ENCODE results near the gene GRAP2. TPM values are rescaled to one million over a fixed set of nuclear protein-coding genes. Genes with fewer than 3 reads are reported as not detected.
"Not testable (repeated sequence)": the region's sequence is repeated elsewhere in the genome, so short reads cannot be mapped to it uniquely, and the experiment has no call there.

Gene GRAP2
- polyA plus RNA-seq, 1 of the 3 experiments (the other 2 are of a cell fraction): 0.13 TPM

DNA sequence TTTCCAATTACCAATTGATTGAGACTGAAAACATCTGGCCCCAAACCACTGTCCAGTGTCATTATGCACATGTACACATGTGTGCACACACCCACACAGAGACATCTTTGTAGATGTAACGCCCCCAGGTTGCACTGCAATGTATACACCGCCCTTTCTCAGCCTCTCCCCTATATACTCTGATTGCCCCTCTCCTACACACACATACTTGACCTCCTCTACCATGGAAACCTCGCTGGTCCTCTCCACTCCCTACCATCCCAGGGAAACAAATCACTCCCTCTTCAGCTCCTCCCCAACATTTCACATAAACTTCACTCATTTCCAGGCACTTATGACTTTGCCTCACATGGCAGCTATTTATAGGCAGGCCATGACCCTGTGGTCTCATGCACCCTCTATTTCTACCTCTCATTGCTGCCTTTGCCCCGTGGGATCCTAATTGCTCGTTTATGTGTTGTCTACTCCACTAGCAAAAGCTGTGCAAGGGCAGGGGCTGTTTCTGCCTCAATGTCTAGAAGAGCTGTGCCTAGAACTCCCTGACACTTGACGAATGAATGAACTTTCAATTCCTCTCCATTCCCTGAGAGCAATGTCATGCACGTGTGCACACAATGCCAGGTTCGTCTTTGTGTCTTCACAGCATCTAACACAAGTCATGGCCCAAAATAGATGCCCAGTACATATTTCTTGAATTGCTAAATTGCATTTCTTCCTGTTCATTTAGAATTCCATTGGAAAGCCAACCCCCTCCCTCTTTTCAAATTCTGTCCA lies 49.3 kb downstream of the GRAP2 start:
- Histone ChIP-seq H3K4me3 (ENCODE audit: low read depth in 2 of 2, low read length in 1 of 2) (no peak overlapping the region), H2AFZ (ENCODE audit: low read depth) (no peak overlapping the region), H3K9ac (no peak overlapping the region), H3K4me1 (ENCODE audit: control insufficient read depth in 1 of 2, insufficient read depth in 2 of 2, low read depth in 1 of 2, low read length in 1 of 2) (peaks cover 0 to 6% of the 10 kb centered on the region in 2 experiments; a peak in 1 of 4 replicates), H3F3A (replicated peaks; ENCODE audit: insufficient read depth) (no peaks in the 10 kb centered on the region), H3K79me2 (ENCODE audit: insufficient read depth) (no peaks in the 10 kb centered on the region), H3K36me3 (replicated peaks in 1 of 2; ENCODE audit: control insufficient read depth in 1 of 2, insufficient read depth in 2 of 2, low read length in 1 of 2) (no peaks in the 10 kb centered on the region), H3K9me3 (no peaks in the 10 kb centered on the region), H3K9me2 (no peaks in the 10 kb centered on the region), H3K27ac (ENCODE audit: low read depth in 2 of 2, low read length in 1 of 2) (no peak overlapping the region), H3K27me3 (ENCODE audit: insufficient read depth) (no peaks in the 10 kb centered on the region), H4K20me1 (ENCODE audit: insufficient read depth) (no peaks in the 10 kb centered on the region), H3K4me2 (no peak overlapping the region)
- no peak for DNase-seq
- CTCF ChIA-PET: no interaction called here
- TF ChIP-seq, protein P1, sequence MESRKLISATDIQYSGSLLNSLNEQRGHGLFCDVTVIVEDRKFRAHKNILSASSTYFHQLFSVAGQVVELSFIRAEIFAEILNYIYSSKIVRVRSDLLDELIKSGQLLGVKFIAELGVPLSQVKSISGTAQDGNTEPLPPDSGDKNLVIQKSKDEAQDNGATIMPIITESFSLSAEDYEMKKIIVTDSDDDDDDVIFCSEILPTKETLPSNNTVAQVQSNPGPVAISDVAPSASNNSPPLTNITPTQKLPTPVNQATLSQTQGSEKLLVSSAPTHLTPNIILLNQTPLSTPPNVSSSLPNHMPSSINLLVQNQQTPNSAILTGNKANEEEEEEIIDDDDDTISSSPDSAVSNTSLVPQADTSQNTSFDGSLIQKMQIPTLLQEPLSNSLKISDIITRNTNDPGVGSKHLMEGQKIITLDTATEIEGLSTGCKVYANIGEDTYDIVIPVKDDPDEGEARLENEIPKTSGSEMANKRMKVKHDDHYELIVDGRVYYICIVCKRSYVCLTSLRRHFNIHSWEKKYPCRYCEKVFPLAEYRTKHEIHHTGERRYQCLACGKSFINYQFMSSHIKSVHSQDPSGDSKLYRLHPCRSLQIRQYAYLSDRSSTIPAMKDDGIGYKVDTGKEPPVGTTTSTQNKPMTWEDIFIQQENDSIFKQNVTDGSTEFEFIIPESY (IDR thresholded peaks at IDR 0.05; ENCODE audit: borderline replicate concordance, low read depth): no peak
- TF ChIP-seq RAD21 (IDR thresholded peaks at IDR 0.05; ENCODE audit: low read length): no peak
- no peak for TF ChIP-seq ELF1 (IDR thresholded peaks at IDR 0.05)
- no peak for TF ChIP-seq EP300 (IDR thresholded peaks at IDR 0.05; ENCODE audit: borderline replicate concordance in 1 of 2, low read depth in 1 of 2, low read length in 1 of 2)
- 58% methylated on average over 8 of the region's 8 CpGs for WGBS (ENCODE audit: low lambda C conversion rate)
- POLR2A ChIA-PET: no interaction called here

- H3K4me3 ChIP-seq (ENCODE audit: low read depth in 2 of 2, low read length in 1 of 2); H3F3A ChIP-seq (replicated peaks; ENCODE audit: insufficient read depth); H3K4me2 ChIP-seq; H3K9ac ChIP-seq; H3K79me2 ChIP-seq (ENCODE audit: insufficient read depth); H3K9me2 ChIP-seq; H2AFZ ChIP-seq (ENCODE audit: low read depth); POLR2A ChIA-PET; DNase-seq; H4K20me1 ChIP-seq (ENCODE audit: insufficient read depth); H3K27me3 ChIP-seq (ENCODE audit: insufficient read depth); H3K27ac ChIP-seq (ENCODE audit: low read depth in 2 of 2, low read length in 1 of 2); H3K36me3 ChIP-seq (replicated peaks in 1 of 2; ENCODE audit: control insufficient read depth in 1 of 2, insufficient read depth in 2 of 2, low read length in 1 of 2); H3K4me1 ChIP-seq (ENCODE audit: control insufficient read depth in 1 of 2, insufficient read depth in 2 of 2, low read depth in 1 of 2, low read length in 1 of 2); CTCF ChIA-PET; H3K9me3 ChIP-seq: not testable (repeated sequence)
- 83% methylated on average over 10 of the region's 11 CpGs for WGBS (ENCODE audit: low lambda C conversion rate)
These were observed 50.9 kb downstream of the GRAP2 start for GRCh38 chr22:39951603-39952293.

GRCh38 chr22:39952347-39952746 lies 51.5 kb downstream of the GRAP2 start:
- WGBS (ENCODE audit: low lambda C conversion rate): 88% methylated on average over 1 of the region's 6 CpGs
- no peaks in the 10 kb centered on the region for H3K27me3 ChIP-seq (ENCODE audit: insufficient read depth)
- H3K79me2 ChIP-seq (ENCODE audit: insufficient read depth): no peaks in the 10 kb centered on the region
- no peak for DNase-seq
- H3K9me3 ChIP-seq: no peaks in the 10 kb centered on the region
- ChIA-PET POLR2A (no interaction called here), CTCF (interaction anchor here (1.3 kb wide), 1 partner anchor 72 kb away, joined by 4 read pairs; no protein-coding TSS in a partner anchor)
- no peak overlapping the region for H2AFZ ChIP-seq (ENCODE audit: low read depth)
- no peak overlapping the region for H3K27ac ChIP-seq (ENCODE audit: low read depth in 2 of 2, low read length in 1 of 2)
- no peak overlapping the region for H3K9ac ChIP-seq
- no peak overlapping the region for H3K4me3 ChIP-seq (ENCODE audit: low read depth in 2 of 2, low read length in 1 of 2)
- no peaks in the 10 kb centered on the region; a peak in 1 of 4 replicates for H3K4me1 ChIP-seq (ENCODE audit: control insufficient read depth in 1 of 2, insufficient read depth in 2 of 2, low read depth in 1 of 2, low read length in 1 of 2)
- H3K4me2 ChIP-seq: no peak overlapping the region
- no peaks in the 10 kb centered on the region for H3K9me2 ChIP-seq
- no peaks in the 10 kb centered on the region for H3F3A ChIP-seq (replicated peaks; ENCODE audit: insufficient read depth)
- H4K20me1 ChIP-seq (ENCODE audit: insufficient read depth): no peaks in the 10 kb centered on the region
- no peaks in the 10 kb centered on the region for H3K36me3 ChIP-seq (replicated peaks in 1 of 2; ENCODE audit: control insufficient read depth in 1 of 2, insufficient read depth in 2 of 2, low read length in 1 of 2)
- no peak for TF ChIP-seq MAX (IDR thresholded peaks at IDR 0.05; ENCODE audit: low read depth)
- TF ChIP-seq TEAD4 (IDR thresholded peaks at IDR 0.05; ENCODE audit: borderline replicate concordance, insufficient read depth): no peak
- no peak for TF ChIP-seq USF2 (IDR thresholded peaks at IDR 0.05; ENCODE audit: borderline replicate concordance, low read depth, low read length)
- TF ChIP-seq RXRA (IDR thresholded peaks at IDR 0.05; ENCODE audit: borderline replicate concordance, low read depth): no peak
- no peak for TF ChIP-seq EZH2phosphoT487 (IDR thresholded peaks at IDR 0.05; ENCODE audit: borderline replicate concordance, low read depth)
- TF ChIP-seq, protein P2, sequence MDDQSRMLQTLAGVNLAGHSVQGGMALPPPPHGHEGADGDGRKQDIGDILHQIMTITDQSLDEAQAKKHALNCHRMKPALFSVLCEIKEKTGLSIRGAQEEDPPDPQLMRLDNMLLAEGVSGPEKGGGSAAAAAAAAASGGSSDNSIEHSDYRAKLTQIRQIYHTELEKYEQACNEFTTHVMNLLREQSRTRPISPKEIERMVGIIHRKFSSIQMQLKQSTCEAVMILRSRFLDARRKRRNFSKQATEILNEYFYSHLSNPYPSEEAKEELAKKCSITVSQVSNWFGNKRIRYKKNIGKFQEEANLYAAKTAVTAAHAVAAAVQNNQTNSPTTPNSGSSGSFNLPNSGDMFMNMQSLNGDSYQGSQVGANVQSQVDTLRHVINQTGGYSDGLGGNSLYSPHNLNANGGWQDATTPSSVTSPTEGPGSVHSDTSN (IDR thresholded peaks at IDR 0.05): no peak
- no peak for TF ChIP-seq RAD21 (IDR thresholded peaks at IDR 0.05; ENCODE audit: low read length)
- no peak for TF ChIP-seq USF1 (IDR thresholded peaks at IDR 0.05; ENCODE audit: borderline replicate concordance, low read depth)
- TF ChIP-seq NRF1 (IDR thresholded peaks at IDR 0.05; ENCODE audit: low read depth, low read length): no peak
- TF ChIP-seq RFX5 (IDR thresholded peaks at IDR 0.05; ENCODE audit: low read length): no peak
- no peak for TF ChIP-seq SIN3A (IDR thresholded peaks at IDR 0.05; ENCODE audit: borderline replicate concordance, low read depth, low read length)
- TF ChIP-seq JUND (IDR thresholded peaks at IDR 0.05): no peak
- no peak for TF ChIP-seq FOXM1 (IDR thresholded peaks at IDR 0.05; ENCODE audit: low read depth)
